GM19025 (cell line): ENCODE measurements around the gene STK32C.
"Not testable (repeated sequence)": the region's sequence is repeated elsewhere in the genome, so short reads cannot be mapped to it uniquely, and the experiment has no call there.

Experiments used
- ATAC-seq: cut with Tn5 transposase; IDR thresholded peaks from one replicate; pipeline ENCODE4 v1.9.1; 2021; ENCODE audit warnings: mild to moderate bottlenecking, low read depth, moderate library complexity; ENCODE audit not compliant: unreplicated experiment

Gene STK32C

DNA sequence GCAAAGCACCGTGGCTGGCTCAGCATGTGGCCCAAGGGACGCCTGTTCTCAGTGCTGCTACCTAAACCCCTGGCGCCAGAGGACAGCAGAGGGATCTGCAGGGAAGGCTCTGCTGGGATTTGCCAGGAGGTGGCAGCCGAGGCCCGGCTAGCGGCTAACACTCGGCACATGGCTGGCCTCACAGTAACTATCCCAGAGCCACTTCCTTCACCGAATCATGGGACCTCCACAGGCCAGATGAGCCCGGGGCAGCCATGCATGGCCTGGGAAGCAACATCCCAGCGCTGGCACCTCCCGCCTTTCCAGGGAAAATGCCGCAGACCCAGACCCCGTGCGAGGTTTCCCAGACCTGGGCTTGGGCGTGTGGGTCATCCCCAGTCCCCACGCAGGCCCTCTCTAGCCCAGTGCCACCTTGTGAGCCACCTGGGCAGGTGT lies 84.6 kb downstream of the STK32C start:
- peak; percentile 78 for ATAC-seq

DNA sequence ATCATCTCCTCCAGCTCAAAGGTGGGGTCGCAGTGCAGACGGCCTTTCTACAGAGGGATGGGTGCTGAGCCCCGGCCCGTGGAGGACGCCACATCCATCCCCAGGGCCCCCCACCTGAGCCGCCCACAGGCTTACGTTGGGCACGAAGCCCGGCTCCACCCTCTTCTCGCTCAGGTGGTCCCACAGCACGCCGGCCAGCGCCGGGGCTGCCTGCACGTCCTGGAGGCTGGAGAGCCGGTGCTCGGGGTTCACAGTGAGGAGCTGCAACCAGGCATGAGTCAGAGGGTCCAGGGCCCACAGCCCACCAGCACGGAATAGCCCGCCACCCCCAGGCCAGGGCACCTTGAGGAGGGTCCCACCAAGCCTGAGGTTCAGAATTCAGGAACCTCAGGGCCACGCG lies 85.0 kb downstream of the STK32C start:
- no peak for ATAC-seq

DNA sequence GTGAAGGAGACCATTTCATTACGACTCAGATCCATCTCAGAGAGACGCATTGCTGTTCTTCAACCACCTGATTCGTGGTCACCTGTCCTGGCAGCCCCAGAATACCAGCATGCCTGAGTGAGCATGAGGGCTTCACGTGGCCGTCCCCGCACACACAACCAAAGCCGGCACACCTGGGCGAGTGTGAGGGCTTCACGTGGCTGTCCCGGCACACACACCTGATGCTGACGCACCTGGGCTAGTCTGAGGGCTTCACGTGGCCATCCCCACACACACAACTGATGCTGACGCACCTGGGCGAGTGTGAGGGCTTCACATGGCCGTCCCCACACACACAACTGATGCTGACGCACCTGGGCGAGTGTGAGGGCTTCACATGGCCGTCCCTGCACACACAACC lies 86.8 kb downstream of the STK32C start:
- ATAC-seq, result not testable (repeated sequence)

DNA sequence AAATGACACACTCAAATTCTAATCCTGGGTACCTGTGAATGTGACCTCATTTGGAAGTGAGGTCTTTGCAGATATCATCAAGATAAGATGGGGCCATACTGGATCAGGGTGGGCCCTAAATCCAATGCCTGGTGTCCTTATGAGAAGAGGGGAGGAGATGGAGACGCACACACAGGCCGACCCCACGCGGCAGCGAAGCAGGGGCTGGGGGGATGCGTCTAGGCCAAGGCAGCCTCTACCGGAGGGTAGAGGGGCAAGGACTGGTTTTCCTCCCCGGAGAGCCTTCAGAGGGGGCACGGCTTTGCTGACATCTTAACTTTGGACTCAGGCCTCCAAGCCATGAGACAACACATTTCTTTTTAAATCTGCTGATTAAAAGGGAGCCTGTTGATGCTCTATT lies 87.7 kb downstream of the STK32C start:
- ATAC-seq, result no peak

DNA sequence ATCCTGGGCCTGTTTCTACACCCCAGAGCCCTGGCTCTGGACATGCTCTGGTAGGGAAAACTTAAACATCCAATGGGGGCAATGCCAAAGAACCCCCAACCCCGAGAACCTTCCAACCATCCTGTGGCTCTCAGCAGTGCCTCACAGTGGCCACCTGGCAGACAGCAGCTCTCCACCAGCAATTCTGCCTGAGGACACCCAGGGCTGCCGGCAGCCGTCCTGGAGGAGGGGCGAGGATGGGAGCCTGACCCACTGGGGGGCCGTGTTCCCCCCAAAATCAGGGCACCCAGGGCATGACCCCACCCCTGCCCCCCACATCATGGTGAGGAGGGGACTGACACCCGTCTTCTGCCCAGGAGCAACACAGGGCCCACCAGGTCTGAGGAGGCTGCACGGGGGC lies 88.3 kb downstream of the STK32C start:
- no peak for ATAC-seq

DNA sequence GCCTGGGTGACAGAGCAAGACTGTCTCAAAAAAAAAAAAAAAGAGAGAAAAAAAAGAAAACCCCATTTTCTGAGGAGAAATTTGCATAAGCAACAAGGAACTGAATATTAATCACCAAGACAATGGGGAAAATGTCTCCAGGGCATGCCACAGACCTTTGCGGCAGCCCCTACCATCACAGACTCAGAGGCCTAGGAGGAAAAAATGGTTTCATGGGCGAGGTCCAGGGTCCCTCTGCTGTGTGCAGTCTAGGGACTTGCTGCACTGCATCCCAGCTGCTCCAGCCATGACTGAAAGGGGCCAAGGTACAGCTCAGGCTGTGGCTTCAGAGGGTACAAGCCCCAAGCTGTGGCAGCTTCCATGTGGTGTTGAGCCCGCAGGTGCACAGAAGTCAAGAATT lies 91.3 kb downstream of the STK32C start:
- ATAC-seq, result not testable (repeated sequence)

GRCh38 chr10:132213917-132214316 lies 93.8 kb downstream of the STK32C start:
- ATAC-seq, result no peak

- ATAC-seq, result no peak
Measured at GRCh38 chr10:132212816-132213215, 94.9 kb downstream of the STK32C start.

DNA sequence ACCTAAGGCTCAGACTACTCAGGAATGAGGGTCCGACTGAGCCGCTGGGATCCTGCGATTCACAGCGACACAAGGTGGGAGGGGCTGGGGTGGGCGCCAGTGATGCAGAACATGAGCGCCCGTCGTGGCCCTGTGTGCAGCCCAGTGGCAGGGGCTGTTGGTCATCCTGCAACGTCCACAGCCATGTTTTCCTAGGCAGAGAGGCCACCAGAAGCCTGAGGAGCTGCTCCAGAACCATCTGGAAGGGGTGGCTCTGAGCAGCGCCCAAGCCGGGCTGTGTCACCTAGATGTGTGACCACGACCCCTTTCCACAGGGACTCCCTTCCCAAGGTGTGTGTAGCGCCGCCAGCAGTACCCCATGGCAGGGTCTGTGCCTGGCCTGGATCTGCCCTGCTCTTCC lies 96.5 kb downstream of the STK32C start:
- ATAC-seq, result no peak

DNA sequence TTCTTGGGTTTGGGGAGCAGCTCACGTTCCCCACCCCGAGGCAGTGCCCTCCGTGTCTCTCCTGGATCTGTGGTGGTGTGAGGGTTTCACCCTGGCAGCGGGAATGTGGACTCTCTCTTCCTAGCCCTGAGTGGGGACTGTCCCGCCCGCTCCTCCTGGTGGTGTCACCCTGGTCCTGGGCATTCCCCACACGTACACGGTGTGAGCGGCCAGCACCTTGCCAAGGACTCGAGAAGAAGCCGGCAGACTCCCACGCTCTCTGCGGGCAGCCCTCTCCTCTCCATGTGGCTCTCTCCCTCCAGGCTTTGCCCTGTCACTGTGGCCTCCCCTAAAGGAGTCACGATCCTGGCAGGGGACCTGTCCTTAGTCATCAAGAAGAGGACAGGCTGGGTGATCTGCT lies 97.0 kb downstream of the STK32C start:
- no peak for ATAC-seq

DNA sequence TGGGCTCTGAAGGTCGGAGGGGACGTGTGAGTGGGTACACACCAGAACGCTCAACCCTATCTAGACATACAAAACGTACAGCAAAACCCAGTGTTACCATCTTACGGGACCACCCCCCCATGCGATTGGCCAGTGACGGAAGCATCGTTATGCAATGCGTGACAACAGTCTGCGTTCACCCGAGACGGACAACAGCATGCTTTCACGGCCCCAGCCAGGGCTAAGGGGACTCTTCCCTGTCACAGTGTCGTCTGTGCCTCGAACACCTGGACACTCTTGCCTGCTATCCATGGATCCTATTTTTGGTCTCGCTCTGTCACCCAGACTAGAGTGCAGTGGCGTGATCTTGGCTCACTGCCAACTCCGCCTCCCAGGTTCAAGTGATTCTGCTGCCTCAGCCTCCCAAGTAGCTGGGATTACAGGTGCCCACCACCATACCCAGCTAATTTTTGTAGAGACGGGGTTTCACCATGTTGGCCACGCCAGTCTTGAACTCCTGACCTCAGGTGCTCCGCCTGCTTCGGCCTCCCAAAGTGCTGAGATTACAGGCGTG lies 97.7 kb downstream of the STK32C start:
- ATAC-seq, result no peak

DNA sequence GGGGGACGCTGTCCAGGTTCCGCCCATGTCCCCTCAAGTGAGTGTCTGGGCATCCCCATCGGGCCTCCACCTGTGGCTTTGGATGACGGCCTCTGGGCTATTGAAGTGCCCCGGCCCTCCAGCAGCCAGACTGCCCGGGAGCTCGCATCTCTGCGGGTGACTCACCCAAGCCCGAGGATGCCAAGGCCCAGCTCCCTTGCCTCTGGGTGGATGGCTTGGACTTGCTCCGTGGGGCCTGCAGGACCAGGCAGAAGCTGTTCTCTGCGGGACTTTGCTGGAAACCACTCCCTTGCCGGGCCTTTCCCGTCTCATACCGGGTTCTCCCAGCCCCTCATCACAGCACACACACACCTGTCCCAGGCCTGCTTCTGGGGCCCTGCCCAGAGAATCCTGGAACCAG lies 98.6 kb downstream of the STK32C start:
- ATAC-seq, result no peak

GRCh38 chr10:132208462-132209050 lies 99.2 kb downstream of the STK32C start:
- ATAC-seq, result no peak

- no peak for ATAC-seq
Measured at GRCh38 chr10:132207536-132208461, 100.0 kb downstream of the STK32C start.

- no peak for ATAC-seq
Measured at GRCh38 chr10:132206806-132207535, 100.8 kb downstream of the STK32C start.

GRCh38 chr10:132206377-132206745 lies 101.4 kb downstream of the STK32C start:
- no peak for ATAC-seq

- ATAC-seq, result no peak
Measured at GRCh38 chr10:132205650-132206376, 101.9 kb downstream of the STK32C start.

DNA sequence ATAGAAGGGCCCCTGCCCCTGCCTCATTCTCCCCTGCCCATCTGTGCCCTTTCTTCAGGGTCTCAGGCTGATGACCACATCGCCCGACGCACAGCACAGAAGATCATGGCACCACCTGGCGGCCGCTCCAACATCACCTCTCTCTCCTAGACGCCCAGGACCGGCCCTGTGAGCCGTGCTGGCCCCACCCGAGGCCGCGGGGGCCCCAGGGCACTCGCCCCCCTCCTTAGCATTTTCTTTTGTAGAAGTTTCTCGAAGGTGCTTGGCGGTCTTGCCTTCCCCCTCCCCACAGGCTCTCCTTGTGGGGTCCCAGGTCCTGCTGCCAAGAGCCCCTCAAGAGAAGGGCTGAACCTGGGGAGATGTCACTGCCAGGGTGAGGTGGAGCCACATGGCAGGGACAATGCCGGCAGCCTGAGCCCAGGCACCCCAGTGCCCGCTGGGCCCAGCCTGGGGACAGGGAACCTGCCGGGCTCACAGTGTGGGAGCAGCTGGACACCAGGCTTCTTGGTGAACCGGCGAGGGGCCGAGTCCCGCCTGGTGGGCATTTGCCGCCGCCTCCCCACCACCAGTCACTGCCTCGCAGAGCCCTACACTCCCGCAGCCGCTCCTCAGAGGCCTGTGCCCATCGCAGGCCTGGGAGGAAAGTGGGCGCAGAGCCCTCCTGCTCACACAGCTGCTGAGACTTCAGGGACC lies 102.8 kb downstream of the STK32C start:
- no peak for ATAC-seq

- no peak for ATAC-seq
Measured at GRCh38 chr10:132204078-132204780, 103.5 kb downstream of the STK32C start.
